Middle frontal gyrus (tissue), 1 donor: ENCODE data around the gene GMEB2.
"Not testable (repeated sequence)": the region's sequence is repeated elsewhere in the genome, so short reads cannot be mapped to it uniquely, and the experiment has no call there.

Source experiments
- DNase-seq: peaks from one replicate; pipeline ENCODE4 v3.0.0-alpha.2; 2015; ENCODE audit warnings: low spot score; ENCODE audit errors: extremely low spot score

GMEB2 gene

GRCh38 chr20:63626424-63627128, at the start of gene GMEB2:
Gene GMEB2, minus strand, starts transcription at chr20:63627101. Its CDS starts 7,704 bp downstream, at chr20:63619397.
- DNase-seq: peak; percentile 25

- no peak for DNase-seq
Observed at GRCh38 chr20:63675681-63676368, 48.9 kb upstream of the GMEB2 start.

GRCh38 chr20:63673951-63674350, 47.0 kb upstream of the GMEB2 start:
- DNase-seq: no peak

GRCh38 chr20:63672666-63673065, 45.8 kb upstream of the GMEB2 start:
- DNase-seq: no peak

- not testable (repeated sequence) for DNase-seq
Observed at GRCh38 chr20:63671695-63672094, 44.8 kb upstream of the GMEB2 start.

- DNase-seq: no peak
Observed at GRCh38 chr20:63668351-63668750, 41.5 kb upstream of the GMEB2 start.

GRCh38 chr20:63667858-63668257, 41.0 kb upstream of the GMEB2 start:
- no peak for DNase-seq

- no peak for DNase-seq
Observed at GRCh38 chr20:63665708-63666107, 38.8 kb upstream of the GMEB2 start.

GRCh38 chr20:63664861-63665594, 38.1 kb upstream of the GMEB2 start:
- peak; percentile 22 for DNase-seq

GRCh38 chr20:63664143-63664851, 37.4 kb upstream of the GMEB2 start:
- no peak for DNase-seq

GRCh38 chr20:63663332-63664066, 36.6 kb upstream of the GMEB2 start:
- no peak for DNase-seq

GRCh38 chr20:63662813-63663189, 35.9 kb upstream of the GMEB2 start:
- DNase-seq: no peak

- no peak for DNase-seq
Observed at GRCh38 chr20:63661959-63662812, 35.3 kb upstream of the GMEB2 start.

GRCh38 chr20:63661108-63661507, 34.2 kb upstream of the GMEB2 start:
- no peak for DNase-seq

- no peak for DNase-seq
Observed at GRCh38 chr20:63660622-63661021, 33.7 kb upstream of the GMEB2 start.

GRCh38 chr20:63660174-63660573, 33.3 kb upstream of the GMEB2 start:
- DNase-seq: not testable (repeated sequence)

GRCh38 chr20:63659370-63659769, 32.5 kb upstream of the GMEB2 start:
- no peak for DNase-seq

GRCh38 chr20:63658749-63659187, 31.9 kb upstream of the GMEB2 start:
- peak; percentile 5 for DNase-seq

- DNase-seq: peak; percentile 85
Observed at GRCh38 chr20:63657937-63658748, 31.2 kb upstream of the GMEB2 start, which contains the start of gene RTEL1. Gene RTEL1, plus strand, starts transcription at chr20:63658312. Its CDS starts 1,091 bp downstream, at chr20:63659403.
